NCI-H2029 treated with DMSO at 0.1 percent for 48 hours (cell line): ENCODE data around the gene MAPK6.
"Not testable (repeated sequence)": the region's sequence is repeated elsewhere in the genome, so short reads cannot be mapped to it uniquely, and the experiment has no call there.

Experiments used
- DNase-seq: peaks from one replicate; lab custom pipeline; 2025; lab: John Stamatoyannopoulos, UW

The MAPK6 gene

DNA sequence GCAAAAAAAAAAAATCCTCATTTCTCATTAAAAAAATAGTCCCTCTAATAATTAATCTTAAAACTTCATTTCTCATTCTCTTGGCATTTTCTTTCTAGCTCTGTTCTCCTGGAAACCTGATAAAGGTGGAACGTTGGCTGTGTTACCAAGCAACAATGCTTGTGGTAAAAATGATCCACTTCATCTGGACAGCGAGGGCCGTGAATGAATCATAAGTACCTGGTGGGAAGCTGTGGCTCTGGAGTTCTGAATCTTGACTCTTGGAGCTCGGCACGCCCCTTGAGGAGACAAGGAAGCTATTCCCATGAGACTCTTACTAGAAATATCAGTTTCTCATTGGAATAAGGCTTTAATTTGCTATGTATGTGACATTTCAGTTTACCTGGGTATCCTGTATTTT lies 61.0 kb downstream of the MAPK6 start:
- DNase-seq = peak; percentile 19

DNA sequence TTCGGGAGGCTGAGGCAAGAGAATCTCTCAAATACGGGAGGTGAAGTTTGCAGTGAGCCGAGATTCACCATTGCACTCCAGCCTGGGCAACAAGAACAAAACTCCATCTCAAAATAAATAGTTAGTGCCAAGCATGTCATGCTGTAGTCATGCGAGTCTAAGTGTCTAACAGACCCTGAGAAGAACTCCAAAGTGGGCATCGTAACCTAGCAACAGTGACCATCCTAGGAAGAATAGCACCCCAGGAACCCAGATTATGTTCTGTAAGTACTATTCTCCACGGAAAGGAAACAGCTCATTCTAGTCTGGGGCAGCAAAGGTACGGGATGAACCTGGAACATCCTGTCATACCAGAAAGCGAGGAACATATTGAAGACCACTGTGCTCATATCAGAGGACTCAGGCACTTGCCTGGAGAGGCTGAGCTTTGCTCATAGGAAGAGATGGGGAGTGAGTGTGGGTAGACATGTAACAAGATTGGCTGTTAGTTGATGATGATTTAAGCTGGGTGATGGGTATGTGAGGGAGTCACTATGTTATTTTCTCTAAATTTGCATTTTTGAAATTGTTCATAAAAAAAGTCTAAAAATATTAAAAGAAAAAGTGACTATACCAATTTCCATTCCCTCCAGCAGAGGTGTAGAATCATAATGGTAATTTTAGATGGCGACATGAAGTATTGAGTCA lies 61.8 kb downstream of the MAPK6 start:
- no peak for DNase-seq

DNA sequence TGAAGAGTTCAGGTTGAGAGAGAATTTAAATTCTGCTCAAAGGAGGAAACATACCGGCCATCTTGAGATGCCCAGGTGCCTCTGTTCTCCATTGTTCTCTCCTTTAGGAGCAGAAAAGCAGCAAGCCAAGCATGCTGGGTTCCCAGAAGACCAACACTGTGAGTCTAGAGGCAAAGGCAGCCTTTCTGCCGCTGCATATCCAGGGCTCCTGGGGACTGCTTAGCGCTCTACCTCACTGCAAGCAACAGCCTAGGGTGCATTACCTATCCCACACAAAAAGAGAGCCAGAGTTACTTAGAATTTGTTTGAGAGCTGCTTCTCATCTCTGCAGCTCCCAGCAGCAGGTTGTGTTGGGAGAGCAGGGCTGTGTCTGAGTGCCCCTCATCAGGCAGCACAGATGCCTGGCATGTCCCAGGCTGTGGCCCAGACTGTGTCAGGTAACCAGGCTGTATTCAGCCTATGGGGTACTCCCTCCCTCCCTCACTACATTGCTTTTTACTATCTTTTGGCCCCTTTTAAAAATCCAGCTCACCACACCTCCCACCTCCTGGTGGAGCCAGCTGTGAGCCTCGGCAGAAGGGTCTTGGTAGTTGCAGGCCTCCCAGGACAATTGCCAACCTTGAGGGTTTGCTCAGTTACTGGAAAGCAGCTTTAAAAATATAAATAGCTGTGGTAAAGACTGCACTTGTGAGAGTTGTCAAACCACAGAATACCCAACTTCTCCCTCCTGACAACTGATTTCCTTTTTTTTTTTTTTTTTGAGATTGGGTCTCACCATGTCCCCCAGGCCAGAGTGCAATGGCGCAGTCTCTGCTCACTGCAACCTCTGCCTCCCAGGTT lies 63.4 kb downstream of the MAPK6 start:
- DNase-seq = no peak

DNA sequence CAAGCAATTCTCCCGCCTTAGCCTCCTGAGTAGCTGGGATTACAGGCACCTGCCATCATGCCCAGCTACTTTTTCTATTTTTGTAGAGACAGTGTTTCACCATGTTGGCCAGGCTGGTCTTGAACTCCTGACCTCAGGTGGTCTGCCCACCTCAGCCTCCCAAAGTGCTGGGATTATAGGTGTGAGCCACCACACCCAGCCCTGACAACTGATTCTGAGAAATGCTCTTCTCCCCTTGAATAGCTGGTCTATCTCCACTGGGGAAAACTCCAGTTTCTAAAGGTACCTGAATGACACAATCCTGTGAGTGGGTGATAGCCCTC lies 64.0 kb downstream of the MAPK6 start:
- not testable (repeated sequence) for DNase-seq

DNA sequence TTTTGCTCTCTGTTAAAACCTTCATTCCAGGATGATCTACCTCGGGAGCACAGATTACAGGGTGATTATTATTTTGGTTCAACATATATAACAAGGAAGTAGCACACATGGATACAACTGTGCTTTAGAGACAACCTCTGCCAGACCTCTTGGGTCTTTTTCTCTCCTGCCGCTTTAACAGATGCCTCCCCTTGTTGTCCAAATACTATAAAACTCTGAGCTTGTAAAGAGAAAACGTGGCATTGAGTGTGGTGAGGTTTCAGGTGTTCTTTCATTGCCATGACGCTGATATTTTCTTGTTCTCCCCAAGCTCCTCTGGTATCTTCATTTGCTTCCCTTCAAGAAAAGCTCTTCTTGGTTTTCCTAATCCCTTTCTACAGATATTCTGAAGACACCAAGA lies 64.6 kb downstream of the MAPK6 start:
- no peak for DNase-seq

DNA sequence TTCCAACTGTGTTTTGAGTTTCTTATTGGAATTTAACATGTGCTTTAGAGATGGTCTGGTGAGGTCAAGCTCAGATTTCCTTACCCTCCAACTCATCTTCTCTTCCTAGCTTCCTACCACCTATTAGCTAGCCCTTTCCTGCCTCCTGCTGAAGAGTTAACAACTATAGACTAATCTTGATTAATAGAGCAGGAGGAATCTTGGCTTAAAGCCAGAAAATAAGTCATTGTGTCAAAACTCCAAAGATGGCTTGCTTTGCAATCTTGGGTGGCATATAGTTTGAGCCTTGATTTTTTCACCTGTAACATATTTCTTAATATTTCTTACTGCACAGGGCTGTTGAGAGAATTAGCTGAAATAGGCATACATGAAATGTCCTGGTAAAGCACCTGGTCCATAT lies 66.3 kb downstream of the MAPK6 start:
- DNase-seq = no peak

DNA sequence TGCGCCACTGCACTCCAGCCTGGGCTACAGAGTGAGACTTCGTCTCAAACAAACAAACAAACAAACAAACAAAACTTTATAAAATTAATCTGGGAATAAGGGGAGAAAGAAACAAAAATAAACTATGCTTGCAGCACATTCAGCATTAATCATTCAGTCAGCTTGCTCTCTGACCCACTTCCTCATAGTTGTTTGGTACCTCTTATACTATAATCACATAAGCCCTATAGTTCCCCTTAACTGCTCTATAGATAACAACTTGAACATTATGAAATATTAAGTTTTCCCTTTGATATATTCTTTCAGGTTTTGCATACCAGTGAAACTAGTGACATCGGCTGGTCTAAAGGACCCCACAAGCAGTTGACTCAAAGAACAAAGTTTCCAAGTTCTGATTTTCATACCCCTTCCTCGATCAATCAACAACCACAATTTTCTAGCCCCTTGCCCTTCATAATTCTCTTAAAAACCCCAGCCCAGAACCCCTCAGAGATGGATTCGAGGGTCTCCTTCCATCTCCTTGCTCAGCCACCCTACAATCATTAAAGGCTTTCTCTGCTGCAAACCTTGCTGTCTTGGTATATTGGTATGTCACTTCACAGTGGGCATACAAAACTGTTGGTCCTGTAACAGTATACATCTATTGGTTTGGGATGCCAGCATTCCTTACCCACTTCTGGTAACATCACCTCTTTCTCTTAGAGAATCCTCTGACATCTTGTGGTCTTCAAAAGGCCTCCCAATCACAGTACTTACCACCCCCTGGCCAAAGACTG lies 67.2 kb downstream of the MAPK6 start:
- DNase-seq = no peak

DNA sequence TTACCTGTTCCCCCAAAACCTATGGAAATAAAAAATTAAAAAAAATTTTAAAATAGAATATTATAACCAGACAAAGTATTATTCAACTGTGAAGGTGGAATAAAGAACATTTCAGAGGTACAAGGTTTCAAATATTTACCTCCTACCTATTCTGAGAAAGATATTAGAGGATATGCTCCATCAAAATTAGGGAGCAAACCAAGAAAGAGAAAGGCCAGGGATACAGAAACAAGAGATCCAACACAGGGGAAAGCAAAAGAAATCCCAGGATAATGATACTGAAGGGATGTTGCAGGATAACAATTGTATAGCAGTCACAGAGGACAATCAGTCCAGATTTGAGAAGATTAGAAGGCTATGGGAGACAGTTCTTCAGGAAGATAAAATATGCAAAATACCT lies 71.2 kb downstream of the MAPK6 start:
- DNase-seq = no peak

DNA sequence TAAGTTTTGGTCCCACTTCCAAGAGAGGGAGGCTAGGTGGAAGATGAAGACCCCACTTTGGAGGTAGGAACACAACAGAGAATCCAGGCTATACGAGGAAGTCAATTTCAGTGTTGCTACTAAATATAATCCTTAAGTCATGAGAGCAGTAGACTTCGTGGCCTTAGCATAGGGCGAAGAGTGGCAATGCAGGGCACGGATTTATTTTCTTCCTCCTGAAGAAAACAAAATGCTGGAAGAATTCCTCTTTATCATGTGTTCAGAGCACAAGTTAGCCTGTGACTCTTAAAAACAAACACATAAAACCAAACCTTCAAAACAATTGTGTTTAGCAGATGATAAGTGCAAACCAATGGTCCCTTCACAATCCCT lies 74.1 kb downstream of the MAPK6 start:
- DNase-seq = no peak

DNA sequence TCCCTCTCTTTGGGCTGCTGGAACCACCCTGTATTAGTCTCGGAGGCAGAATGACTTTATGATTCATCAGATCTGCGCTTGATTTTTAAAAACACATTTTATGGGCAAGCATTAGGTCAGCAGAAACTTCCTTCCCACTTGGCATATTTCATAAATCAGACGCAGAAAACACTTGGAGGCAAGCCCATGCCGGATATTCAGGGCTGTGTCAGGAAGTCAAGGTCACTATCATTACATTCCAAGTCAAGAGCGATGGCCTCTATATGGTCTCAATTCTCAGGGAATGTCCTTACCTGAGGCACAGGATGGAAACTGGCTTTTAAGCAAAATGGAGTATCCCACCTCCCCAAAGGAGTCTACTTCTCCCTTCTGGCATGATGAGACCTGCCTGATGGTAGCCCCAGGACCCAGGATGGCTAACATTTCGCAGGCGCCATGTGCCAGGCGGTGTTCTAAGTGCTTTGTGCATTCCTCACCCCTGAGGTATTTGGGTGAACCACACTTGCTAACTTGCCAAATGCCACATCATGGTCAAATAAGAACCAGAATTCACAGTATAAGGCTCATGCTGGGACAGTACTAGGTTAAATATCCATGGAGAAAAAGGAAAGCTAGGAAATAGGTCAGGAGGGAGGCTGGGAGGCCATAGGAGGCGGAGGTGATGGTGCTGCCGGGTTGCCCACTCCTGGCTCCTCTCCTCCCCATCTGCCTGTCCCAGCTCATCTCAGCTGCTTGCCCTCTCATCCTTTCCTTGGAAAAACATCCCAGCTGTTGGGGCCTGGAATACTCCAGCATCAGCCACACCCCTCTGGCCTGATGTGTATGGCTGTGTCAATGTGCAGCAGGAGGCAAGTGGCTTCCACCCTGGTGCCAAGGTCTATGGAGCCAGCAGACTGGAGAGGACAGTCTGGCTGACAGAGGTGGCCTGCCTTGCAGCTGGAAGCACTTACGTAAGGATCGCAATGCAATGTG lies 74.8 kb downstream of the MAPK6 start:
- DNase-seq = no peak

DNA sequence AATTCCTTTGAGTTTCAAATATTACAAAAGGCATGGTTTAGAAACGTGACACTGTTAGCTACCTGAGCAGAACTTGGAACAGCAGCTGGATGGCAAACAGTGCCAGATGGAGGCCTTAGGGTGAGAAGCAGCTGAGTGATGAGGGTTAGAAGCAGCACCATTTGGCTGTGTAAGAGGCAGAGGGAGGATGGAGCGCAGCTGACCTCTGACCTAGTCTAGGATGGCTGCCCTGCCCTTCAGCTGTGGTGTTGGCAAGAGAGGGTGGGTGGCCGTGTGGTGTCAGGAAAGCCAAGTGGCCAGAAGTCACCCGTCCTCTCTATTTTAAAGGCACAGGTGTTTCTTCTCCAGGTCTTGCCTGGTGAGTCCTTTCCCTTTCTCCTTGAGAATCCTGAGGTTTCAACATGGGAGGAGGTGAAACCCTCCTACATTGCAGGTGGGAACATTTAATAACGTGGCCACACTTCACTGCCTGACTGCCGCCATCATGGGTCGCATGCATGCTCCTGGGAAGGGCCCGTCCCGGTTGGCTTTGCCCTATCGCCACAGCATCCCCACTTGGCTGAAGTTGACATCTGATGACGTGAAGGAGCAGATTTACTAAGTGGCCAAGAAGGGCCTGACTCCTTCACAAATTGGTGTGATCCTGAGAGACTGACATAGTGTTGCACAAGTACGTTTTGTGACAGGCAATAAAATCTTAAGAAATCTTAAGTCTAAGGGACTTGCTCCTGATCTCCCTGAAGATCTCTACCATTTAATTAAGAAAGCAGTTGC lies 76.0 kb downstream of the MAPK6 start:
- no peak for DNase-seq

DNA sequence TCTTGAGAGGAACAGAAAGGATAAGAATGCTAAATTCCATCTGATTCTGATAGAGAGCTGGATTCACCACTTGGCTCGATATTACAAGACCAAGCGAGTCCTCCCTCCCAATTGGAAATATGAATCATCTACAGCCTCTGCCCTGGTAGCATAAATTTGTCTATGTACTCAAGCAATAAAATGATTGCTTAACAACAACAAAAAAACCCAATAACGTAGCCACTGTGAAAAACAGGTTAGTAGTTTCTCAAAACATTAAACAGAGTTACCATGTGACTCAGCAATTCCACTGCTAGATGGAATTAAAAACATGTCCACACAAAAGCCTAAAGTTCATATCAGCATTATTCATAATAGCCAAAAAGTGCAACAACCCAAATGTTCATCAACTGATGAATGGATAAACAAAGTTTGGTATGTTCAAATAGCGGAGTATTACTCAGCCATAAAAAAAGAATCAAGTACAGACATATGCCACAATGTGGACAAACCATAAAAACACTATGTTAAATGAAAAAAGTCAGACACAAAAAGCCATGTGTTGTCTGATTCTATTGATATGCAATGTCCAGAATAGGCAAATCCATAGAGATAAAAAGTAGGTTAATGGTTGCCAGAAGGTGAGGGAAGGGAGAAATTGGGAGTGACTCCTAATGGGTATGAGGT lies 76.7 kb downstream of the MAPK6 start:
- no peak for DNase-seq

DNA sequence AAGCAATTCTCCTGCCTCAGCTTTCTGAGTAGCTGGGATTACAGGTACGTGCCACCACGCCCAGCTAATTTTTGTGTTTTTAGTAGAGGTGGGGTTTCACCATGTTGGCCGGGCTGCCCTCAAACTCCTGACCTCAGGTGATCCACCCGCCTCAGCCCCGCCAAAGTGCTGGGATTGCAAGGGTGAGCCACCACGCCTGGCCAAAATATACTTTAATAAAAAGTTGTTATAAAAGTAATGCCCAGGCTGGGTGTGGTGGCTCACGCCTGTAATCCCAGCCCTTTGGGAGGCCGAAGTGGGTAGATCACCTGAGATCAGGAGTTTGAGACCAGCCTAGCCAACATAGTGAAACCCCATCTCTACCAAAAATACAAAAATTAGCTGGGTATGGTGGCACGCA lies 77.5 kb downstream of the MAPK6 start:
- DNase-seq = not testable (repeated sequence)

DNA sequence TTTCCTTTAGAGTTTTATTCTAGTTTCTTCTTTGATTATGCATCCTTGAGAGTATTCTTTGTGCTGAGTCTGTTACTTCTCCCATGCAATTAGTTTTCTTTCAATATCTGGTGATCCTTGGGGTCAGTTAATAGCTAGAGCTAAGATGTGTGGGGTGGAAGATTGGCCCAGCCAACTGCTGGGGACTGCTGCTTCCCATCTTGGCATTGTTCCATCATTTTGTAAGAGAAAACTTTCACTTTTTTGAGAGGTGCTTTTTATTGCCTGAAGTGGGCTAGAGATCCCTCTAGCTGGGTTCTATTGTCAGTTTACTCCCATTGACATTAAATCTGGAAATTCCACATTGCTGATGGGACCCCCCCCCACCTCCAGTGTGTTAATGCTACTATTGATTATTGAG lies 78.2 kb downstream of the MAPK6 start:
- DNase-seq = no peak

DNA sequence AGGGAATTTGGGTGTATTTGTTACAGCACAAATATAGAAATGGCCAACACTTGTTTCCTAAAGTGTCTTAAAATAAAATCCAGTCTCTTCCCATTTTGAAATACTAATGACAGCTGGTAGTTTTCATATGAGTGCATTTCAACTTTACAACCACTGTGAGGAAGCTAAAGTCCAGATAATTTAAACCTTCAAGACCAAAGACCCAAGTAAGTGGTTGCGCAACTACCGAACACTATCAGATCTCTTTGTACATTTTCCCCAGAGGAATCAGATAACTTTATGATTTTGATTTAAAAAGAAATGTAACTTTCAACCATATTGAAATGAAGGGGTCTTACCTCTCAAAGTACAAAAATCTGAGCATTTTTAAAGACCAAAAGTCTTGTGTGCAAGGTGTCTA lies 79.3 kb downstream of the MAPK6 start:
- no peak for DNase-seq

DNA sequence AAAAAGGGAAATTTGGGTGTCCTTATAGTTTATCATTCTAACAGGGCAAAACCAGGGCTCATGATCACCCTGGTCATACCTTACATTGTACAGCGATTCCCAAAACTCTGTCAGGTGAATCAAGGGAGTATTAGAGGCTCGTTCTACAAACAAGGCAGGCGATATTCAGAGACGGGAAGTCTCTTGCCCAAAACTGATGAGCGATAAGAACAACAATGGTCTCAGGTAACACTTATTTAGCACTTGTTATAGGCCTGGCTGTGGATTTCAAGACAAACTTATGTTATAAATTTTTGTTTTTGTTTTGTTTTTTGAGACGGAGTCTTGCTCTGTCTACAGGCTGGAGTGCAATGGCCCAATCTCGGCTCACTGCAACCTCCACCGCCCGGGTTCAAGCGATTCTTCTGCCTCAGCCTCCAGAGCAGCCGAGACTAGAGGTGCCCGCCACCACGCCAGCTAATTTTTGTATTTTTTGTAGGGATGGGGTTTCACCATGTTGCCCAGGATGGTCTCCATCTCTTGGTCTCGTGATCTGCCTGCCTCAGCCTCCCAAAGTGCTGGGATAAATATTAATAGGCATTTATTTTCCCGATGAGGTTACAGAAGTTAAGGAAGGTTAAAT lies 80.7 kb downstream of the MAPK6 start:
- DNase-seq = no peak

DNA sequence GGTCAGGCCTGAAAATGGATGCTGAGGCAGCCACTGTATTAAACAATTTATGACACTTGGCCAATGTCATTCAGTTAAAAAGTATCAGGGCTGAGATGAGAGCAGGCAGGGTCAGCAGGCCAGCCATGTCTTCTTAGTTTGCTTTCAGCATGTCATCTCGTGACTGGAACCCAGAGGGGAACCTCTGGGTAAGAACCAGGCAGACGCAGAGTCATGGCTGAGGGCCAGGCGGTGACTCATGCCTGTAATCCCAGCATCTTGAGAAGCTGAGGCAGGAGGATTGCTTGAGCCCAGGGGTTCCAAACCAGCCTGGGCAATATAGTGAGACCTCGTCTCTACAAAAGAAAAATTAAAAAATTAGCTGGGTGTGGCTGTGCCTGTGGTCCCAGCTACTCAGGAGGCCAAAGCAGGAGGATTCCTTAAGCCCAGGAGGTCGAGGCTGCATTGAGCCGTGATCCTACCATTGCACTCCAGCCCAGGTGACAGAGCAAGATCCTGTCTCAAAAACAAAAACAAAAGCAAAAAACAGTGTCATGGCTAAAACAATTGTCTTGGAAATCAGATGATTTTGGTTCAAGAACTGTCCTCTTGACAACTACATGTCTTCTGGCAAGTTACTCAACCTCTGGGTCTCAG lies 81.9 kb downstream of the MAPK6 start:
- no peak for DNase-seq

DNA sequence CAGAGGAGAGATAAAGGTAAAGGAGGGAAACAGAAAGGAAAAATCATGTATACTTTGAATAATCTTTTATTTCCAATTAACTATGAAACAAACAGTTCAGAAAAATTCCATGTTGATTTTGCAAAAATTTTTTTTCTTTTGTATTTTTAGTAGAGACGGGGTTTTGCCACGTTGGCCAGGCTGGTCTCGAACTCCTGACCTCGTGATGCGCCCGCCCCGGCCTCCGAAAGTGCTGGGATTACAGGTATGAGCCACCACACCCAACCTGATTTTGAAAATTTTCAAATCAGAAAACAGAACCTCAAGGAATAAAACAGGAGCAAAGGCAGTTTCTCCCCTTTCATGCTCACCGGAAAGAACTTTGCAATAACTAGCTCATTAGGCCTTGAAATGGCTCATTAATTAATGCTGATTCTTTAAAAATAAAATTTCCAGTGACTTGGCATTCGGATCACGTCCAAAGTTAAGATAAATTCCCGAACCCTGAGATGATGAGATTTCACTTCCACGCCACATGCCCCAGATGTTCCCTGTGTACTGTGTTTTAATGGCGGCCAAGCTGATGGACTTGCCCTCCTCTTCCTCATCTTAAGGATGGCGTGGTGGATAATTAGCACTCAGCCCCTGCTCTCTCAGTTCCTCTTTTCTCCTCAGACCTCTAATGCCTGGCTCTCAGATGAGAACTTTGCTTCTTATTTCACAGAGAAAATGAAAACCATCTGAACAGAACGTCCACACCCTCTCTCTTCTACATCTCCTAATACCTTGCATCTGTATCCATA lies 82.7 kb downstream of the MAPK6 start:
- DNase-seq = no peak

DNA sequence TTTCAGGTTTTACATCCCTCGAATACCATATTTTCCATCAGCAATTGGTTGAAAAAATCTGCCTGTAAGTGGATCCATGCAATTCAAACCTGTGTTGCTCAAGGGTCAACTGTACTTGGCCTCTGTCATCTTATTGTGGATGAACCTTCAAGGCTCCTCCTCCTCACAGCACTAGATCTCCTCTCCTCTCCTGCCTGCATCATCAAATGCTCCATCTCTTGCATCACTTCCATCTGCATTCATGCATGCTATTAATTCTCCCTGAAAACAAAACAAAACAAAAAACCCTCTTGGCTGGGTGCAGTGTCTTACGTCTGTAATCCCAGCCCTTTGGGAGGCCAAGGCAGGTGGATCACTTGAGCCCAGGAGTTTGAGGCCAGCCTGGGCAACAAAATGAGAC lies 83.4 kb downstream of the MAPK6 start:
- DNase-seq = no peak
